Neural cell (in vitro differentiated cells): Measurements from ENCODE around the gene MUC22. TPM values are rescaled to one million over a fixed set of nuclear protein-coding genes. Genes with fewer than 3 reads are reported as not detected.

ENCODE experiments used
- H2AFZ ChIP-seq: fragments of 200-600, 300-800 bp; sonication (generic), shearing (Covaris generic); 2 replicates; pipeline ENCODE4 v1.6.0; 2014; ENCODE audit warnings: low read depth, mild to moderate bottlenecking, antibody characterized with exemption, low read length, moderate library complexity
- H3F3A ChIP-seq: fragments of 200-600 bp; shearing (Covaris generic); 2 replicates; pipeline ENCODE4 v1.6.1; 2016; ENCODE audit warnings: mild to moderate bottlenecking, moderate library complexity, mixed read lengths, antibody characterized with exemption, low read length; ENCODE audit not compliant: insufficient read depth, poor library complexity, severe bottlenecking
- H3K27ac ChIP-seq: fragments of 200-600, 300-800 bp; sonication (generic), shearing (Covaris generic); 2 replicates; pipeline ENCODE4 v1.5.1; 2014; ENCODE audit warnings: mild to moderate bottlenecking, low read length, moderate library complexity
- H3K27me3 ChIP-seq: fragments of 300-800, 200-600 bp; sonication (generic), shearing (Covaris generic); 2 replicates; pipeline ENCODE4 v1.6.0; 2014; ENCODE audit warnings: mild to moderate bottlenecking, low read depth, low read length, moderate library complexity; ENCODE audit not compliant: insufficient read depth
- H3K36me3 ChIP-seq: fragments of 300-800, 200-600 bp; sonication (generic), shearing (Covaris generic); 2 replicates; pipeline ENCODE4 v1.5.1; 2014; ENCODE audit warnings: mild to moderate bottlenecking, antibody characterized with exemption, low read length, moderate library complexity; ENCODE audit not compliant: insufficient read depth
- H3K4me2 ChIP-seq: fragments of 300-800, 200-600 bp; sonication (generic), shearing (Covaris generic); 2 replicates; pipeline ENCODE4 v1.6.0; 2014; ENCODE audit warnings: mild to moderate bottlenecking, low read length
- H3K4me3 ChIP-seq: fragments of 300-800, 200-600 bp; sonication (generic), shearing (Covaris generic); 2 replicates; pipeline ENCODE4 v1.5.1; 2014; ENCODE audit warnings: mild to moderate bottlenecking, low read length, moderate library complexity
- H3K79me2 ChIP-seq: fragments of 200-600 bp; shearing (Covaris generic); replicated peaks from 2 replicates; pipeline ENCODE4 v1.6.0; 2014; ENCODE audit warnings: mild to moderate bottlenecking, low read length, moderate library complexity; ENCODE audit not compliant: insufficient read depth
- H3K9ac ChIP-seq: fragments of 300-800, 200-600 bp; sonication (generic), shearing (Covaris generic); 2 replicates; pipeline ENCODE4 v1.6.1; 2016; ENCODE audit warnings: mild to moderate bottlenecking, low read length, mixed read lengths
- H3K9me2 ChIP-seq: fragments of 200-600 bp; shearing (Covaris generic); 2 replicates; pipeline ENCODE4 v1.6.1; 2016; ENCODE audit warnings: mild to moderate bottlenecking, low read length, mixed read lengths; ENCODE audit not compliant: insufficient read depth
- H3K9me3 ChIP-seq: fragments of 200-600, 300-800 bp; sonication (generic), shearing (Covaris generic); 2 replicates; pipeline ENCODE4 v1.6.1; 2016; ENCODE audit warnings: mild to moderate bottlenecking, mixed run types, low read length, moderate library complexity, mixed read lengths
- H4K20me1 ChIP-seq: fragments of 200-600 bp; shearing (Covaris generic); 2 replicates; pipeline ENCODE4 v1.6.1; 2016; ENCODE audit warnings: mild to moderate bottlenecking, mixed run types; ENCODE audit not compliant: insufficient read depth
- EP300 ChIP-seq: fragments of 450-650 bp; conservative IDR thresholded peaks from 2 replicates; pipeline ENCODE4 v1.6.1; 2014; ENCODE audit warnings: antibody characterized with exemption, mild to moderate bottlenecking, moderate library complexity; ENCODE audit not compliant: poor library complexity, severe bottlenecking
- EZH2 ChIP-seq: fragments of 200-600, 300-800 bp; shearing (Covaris generic), sonication (generic); IDR thresholded peaks from 2 replicates; pipeline ENCODE4 v1.6.1; 2014; ENCODE audit warnings: antibody characterized with exemption, low read length, borderline replicate concordance, mild to moderate bottlenecking; ENCODE audit not compliant: insufficient read depth, poor library complexity, severe bottlenecking
- MXI1 ChIP-seq: fragments of 450-650 bp; conservative IDR thresholded peaks from 2 replicates; pipeline ENCODE4 v1.6.1; 2014; ENCODE audit warnings: antibody characterized with exemption, mild to moderate bottlenecking; ENCODE audit not compliant: poor library complexity, severe bottlenecking
- POLR2AphosphoS5 ChIP-seq: IDR thresholded peaks from 2 replicates; pipeline ENCODE4 v1.6.1; 2012
- RAD21 ChIP-seq: fragments of 450-650 bp; conservative IDR thresholded peaks from 2 replicates; pipeline ENCODE4 v1.6.1; 2014; ENCODE audit warnings: antibody characterized with exemption, mild to moderate bottlenecking, moderate library complexity
- SMC3 ChIP-seq: fragments of 450-650 bp; conservative IDR thresholded peaks from 2 replicates; pipeline ENCODE4 v1.6.1; 2014; ENCODE audit warnings: antibody characterized with exemption, mild to moderate bottlenecking, moderate library complexity; ENCODE audit not compliant: poor library complexity
- TAF1 ChIP-seq: IDR thresholded peaks from 2 replicates; pipeline ENCODE4 v1.6.1; 2012; ENCODE audit warnings: low read depth
- polyA plus RNA-seq: library from polyadenylated mRNA; depleted of rRNA; stranded (reverse); fragments of >200 nt; gene quantifications from 2 replicates; pipeline ENCODE4 v1.2.3, GENCODE V29; 2014
- TF ChIP-seq, protein P1 (sequence below): fragments of 450-650 bp; IDR thresholded peaks from 2 replicates; pipeline ENCODE4 v1.5.1; 2014; ENCODE audit warnings: antibody characterized with exemption, mild to moderate bottlenecking, moderate library complexity; ENCODE audit not compliant: poor library complexity, severe bottlenecking
- TF ChIP-seq, protein P2 (sequence below): IDR thresholded peaks from 2 replicates; pipeline ENCODE4 v1.6.1; 2012; ENCODE audit warnings: borderline replicate concordance

The MUC22 gene
- polyA plus RNA-seq, 1 donor from 2014 or later = not detected

DNA sequence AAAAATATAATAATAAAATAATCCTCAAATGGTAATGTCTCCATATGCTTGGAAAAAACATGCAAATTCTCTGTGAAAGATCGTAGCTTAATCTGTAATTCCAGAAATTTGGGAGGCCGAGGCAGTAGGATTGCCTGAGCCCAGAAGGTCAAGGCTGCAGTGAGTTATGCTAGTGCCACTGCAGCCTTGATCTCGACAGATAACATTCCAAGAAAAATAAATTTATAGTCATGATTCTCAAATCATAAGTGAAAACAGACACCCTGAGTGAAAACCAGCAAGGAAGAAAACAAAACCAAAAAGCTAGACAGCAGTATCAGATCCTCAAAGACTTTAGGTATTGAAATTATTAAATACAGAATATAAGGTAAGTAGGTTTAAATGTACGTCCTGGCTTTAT lies 30.6 kb upstream of the MUC22 start:
- no peak for TF ChIP-seq EP300
- no peak for TF ChIP-seq EZH2
- no peak for TF ChIP-seq RAD21
- TF ChIP-seq, protein P1, sequence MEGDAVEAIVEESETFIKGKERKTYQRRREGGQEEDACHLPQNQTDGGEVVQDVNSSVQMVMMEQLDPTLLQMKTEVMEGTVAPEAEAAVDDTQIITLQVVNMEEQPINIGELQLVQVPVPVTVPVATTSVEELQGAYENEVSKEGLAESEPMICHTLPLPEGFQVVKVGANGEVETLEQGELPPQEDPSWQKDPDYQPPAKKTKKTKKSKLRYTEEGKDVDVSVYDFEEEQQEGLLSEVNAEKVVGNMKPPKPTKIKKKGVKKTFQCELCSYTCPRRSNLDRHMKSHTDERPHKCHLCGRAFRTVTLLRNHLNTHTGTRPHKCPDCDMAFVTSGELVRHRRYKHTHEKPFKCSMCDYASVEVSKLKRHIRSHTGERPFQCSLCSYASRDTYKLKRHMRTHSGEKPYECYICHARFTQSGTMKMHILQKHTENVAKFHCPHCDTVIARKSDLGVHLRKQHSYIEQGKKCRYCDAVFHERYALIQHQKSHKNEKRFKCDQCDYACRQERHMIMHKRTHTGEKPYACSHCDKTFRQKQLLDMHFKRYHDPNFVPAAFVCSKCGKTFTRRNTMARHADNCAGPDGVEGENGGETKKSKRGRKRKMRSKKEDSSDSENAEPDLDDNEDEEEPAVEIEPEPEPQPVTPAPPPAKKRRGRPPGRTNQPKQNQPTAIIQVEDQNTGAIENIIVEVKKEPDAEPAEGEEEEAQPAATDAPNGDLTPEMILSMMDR = no peak
- no peak for TF ChIP-seq TAF1
- no peak for TF ChIP-seq POLR2AphosphoS5
- TF ChIP-seq SMC3 = no peak
- no peak for TF ChIP-seq MXI1
- TF ChIP-seq, protein P2, sequence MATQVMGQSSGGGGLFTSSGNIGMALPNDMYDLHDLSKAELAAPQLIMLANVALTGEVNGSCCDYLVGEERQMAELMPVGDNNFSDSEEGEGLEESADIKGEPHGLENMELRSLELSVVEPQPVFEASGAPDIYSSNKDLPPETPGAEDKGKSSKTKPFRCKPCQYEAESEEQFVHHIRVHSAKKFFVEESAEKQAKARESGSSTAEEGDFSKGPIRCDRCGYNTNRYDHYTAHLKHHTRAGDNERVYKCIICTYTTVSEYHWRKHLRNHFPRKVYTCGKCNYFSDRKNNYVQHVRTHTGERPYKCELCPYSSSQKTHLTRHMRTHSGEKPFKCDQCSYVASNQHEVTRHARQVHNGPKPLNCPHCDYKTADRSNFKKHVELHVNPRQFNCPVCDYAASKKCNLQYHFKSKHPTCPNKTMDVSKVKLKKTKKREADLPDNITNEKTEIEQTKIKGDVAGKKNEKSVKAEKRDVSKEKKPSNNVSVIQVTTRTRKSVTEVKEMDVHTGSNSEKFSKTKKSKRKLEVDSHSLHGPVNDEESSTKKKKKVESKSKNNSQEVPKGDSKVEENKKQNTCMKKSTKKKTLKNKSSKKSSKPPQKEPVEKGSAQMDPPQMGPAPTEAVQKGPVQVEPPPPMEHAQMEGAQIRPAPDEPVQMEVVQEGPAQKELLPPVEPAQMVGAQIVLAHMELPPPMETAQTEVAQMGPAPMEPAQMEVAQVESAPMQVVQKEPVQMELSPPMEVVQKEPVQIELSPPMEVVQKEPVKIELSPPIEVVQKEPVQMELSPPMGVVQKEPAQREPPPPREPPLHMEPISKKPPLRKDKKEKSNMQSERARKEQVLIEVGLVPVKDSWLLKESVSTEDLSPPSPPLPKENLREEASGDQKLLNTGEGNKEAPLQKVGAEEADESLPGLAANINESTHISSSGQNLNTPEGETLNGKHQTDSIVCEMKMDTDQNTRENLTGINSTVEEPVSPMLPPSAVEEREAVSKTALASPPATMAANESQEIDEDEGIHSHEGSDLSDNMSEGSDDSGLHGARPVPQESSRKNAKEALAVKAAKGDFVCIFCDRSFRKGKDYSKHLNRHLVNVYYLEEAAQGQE = no peak
- no peak overlapping the region for H2AFZ ChIP-seq

DNA sequence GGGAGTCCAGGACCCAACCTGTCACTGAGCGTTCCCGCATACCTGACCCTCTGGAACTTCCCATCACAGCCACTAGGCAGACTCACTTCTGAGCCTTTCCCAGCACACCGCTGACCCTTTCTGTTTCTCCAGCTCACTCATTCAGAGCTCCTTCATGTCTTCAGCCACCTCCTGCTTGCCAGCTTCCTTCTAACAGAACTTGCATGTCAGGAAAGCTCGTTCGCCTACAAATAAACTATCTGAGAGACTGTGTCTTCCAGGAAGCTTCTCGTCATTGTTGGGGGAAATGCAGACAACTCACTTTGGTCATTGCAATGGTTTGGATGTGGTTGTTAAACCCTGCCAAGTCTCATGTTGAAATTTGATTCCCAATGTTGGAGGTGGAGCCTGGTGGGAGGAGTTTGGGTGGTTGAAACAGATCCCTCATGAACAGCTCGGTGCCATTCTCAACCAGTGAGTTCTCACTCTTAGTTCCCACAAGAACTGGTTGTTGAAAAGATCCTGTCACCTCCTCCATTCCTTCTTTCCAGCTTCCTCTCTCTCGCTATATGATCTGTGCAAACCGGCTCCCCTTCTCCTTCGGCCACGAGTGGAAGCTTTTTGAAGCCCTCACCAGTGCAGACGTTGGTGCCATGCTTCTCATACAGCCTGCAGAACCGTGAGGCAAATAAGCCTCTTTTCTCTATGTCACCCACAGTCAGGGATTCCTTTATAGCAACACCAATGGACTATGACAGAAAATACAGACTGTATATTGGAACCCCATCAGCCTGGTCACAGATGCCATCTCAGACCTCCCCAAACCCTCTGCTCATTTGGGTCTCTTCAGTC lies 28.1 kb upstream of the MUC22 start:
- H3K9ac ChIP-seq = no peak overlapping the region
- no peaks in the 10 kb centered on the region for H3K9me2 ChIP-seq
- no peaks in the 10 kb centered on the region for H3K9me3 ChIP-seq
- no peak overlapping the region for H3K4me3 ChIP-seq
- no peaks in the 10 kb centered on the region for H4K20me1 ChIP-seq
- H3K79me2 ChIP-seq = no peaks in the 10 kb centered on the region
- no peaks in the 10 kb centered on the region for H3K27me3 ChIP-seq
- H3F3A ChIP-seq = no peaks in the 10 kb centered on the region
- H3K4me2 ChIP-seq = no peak overlapping the region
- no peak overlapping the region for H2AFZ ChIP-seq
- TF ChIP-seq TAF1 = no peak
- no peak for TF ChIP-seq EZH2
- no peak for TF ChIP-seq MXI1
- TF ChIP-seq, protein P1 = no peak
- TF ChIP-seq, protein P2 = no peak
- TF ChIP-seq POLR2AphosphoS5 = no peak
- no peak for TF ChIP-seq SMC3
- TF ChIP-seq EP300 = no peak
- no peak for TF ChIP-seq RAD21
- no peak overlapping the region for H3K27ac ChIP-seq
- no peaks in the 10 kb centered on the region for H3K36me3 ChIP-seq

More for the DNA sequence above, 30.6 kb upstream of the MUC22 start:
- H3K27ac ChIP-seq = no peak overlapping the region
- H3K36me3 ChIP-seq = no peaks in the 10 kb centered on the region
- no peaks in the 10 kb centered on the region for H3F3A ChIP-seq
- H3K9ac ChIP-seq = no peak overlapping the region
- no peaks in the 10 kb centered on the region for H3K9me3 ChIP-seq
- H3K4me3 ChIP-seq = no peak overlapping the region
- no peaks in the 10 kb centered on the region for H3K9me2 ChIP-seq
- H3K27me3 ChIP-seq = no peaks in the 10 kb centered on the region
- no peaks in the 10 kb centered on the region for H3K79me2 ChIP-seq
- H3K4me2 ChIP-seq = no peak overlapping the region
- no peaks in the 10 kb centered on the region for H4K20me1 ChIP-seq
